ENCODE data around the gene GRIA3.

DNA sequence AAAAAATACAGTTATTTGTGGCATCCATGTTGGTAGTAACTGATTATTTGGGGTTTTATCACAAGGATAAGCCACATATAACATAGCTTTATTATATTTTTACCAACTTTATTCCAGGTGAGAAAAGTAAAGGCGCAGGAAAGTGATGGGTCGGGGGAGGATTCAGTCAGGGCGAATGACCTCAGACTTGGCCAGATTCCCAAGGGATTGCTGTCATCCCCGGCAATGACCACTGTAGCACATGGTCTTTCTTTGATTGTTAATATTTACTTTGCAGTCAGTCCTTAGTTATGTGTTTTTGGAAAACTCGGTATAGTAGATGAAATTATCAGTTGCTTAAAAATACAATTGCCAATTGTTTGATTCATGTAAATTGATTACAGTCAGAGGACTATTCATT, 17.6 kb downstream of the GRIA3 start:
- TF ChIP-seq CTCF (IDR thresholded peaks at IDR 0.05) (no peak), EP300 (IDR thresholded peaks at IDR 0.05) (no peak), POLR2A (IDR thresholded peaks at IDR 0.05) (no peak)
